ENCODE data around the gene TACC3. TPM values are rescaled to one million over a fixed set of nuclear protein-coding genes. Genes with fewer than 3 reads are reported as not detected.

Gene TACC3
- polyA plus RNA-seq, 1 of the 3 experiments (the other 2 are of a cell fraction), result 49.5 TPM

GRCh38 chr4:1762264-1763010 lies 41.1 kb downstream of the TACC3 start:
- Histone ChIP-seq H3K9ac (no peak overlapping the region), H3K4me2 (no peak overlapping the region), H3K27me3 (ENCODE audit: insufficient read depth) (no peaks in the 10 kb centered on the region), H3F3A (replicated peaks; ENCODE audit: insufficient read depth) (no peaks in the 10 kb centered on the region), H3K4me1 (ENCODE audit: control insufficient read depth in 1 of 2, insufficient read depth in 2 of 2, low read depth in 1 of 2, low read length in 1 of 2) (peaks cover 0 to 9% of the 10 kb centered on the region in 2 experiments; a peak in 1 of 4 replicates), H3K4me3 (ENCODE audit: low read depth in 2 of 2, low read length in 1 of 2) (no peak overlapping the region), H3K9me2 (no peaks in the 10 kb centered on the region), H3K36me3 (replicated peaks in 1 of 2; ENCODE audit: control insufficient read depth in 1 of 2, insufficient read depth in 2 of 2, low read length in 1 of 2) (no peaks in the 10 kb centered on the region), H4K20me1 (ENCODE audit: insufficient read depth) (no peaks in the 10 kb centered on the region), H2AFZ (ENCODE audit: low read depth) (no peak overlapping the region), H3K9me3 (no peaks in the 10 kb centered on the region), H3K79me2 (ENCODE audit: insufficient read depth) (no peaks in the 10 kb centered on the region), H3K27ac (ENCODE audit: low read depth in 2 of 2, low read length in 1 of 2) (no peak overlapping the region)
- 82% methylated on average over 8 of the region's 20 CpGs for WGBS (ENCODE audit: low lambda C conversion rate)
- ChIA-PET POLR2A (no interaction called here), CTCF (interaction anchor here (0.9 to 12.0 kb wide), 3 partner anchors 15 to 46 kb away, joined by 3 to 88 read pairs (median 19); no protein-coding TSS in a partner anchor)
- TF ChIP-seq RXRA (IDR thresholded peaks at IDR 0.05; ENCODE audit: borderline replicate concordance, low read depth) (no peak), ZBTB33 (IDR thresholded peaks at IDR 0.05; ENCODE audit: borderline replicate concordance, low read depth) (no peak), FOSL2 (IDR thresholded peaks at IDR 0.05; ENCODE audit: borderline replicate concordance, low read depth) (no peak), JUND (IDR thresholded peaks at IDR 0.05) (no peak), PBX3 (IDR thresholded peaks at IDR 0.05) (no peak), MEF2A (IDR thresholded peaks at IDR 0.05; ENCODE audit: borderline replicate concordance, low read depth) (no peak), USF2 (IDR thresholded peaks at IDR 0.05; ENCODE audit: borderline replicate concordance, low read depth, low read length) (no peak), YY1 (IDR thresholded peaks at IDR 0.05; ENCODE audit: low read depth) (no peak), CHD2 (IDR thresholded peaks at IDR 0.05; ENCODE audit: low read length, partially characterized antibody) (no peak), EP300 (IDR thresholded peaks at IDR 0.05; ENCODE audit: borderline replicate concordance in 1 of 2, low read depth in 1 of 2, low read length in 1 of 2) (no peak), USF1 (IDR thresholded peaks at IDR 0.05; ENCODE audit: borderline replicate concordance, low read depth) (no peak), TAF1 (IDR thresholded peaks at IDR 0.05; ENCODE audit: borderline replicate concordance, low read depth, low read length) (no peak), MAX (IDR thresholded peaks at IDR 0.05; ENCODE audit: low read depth) (no peak), GABPA (IDR thresholded peaks at IDR 0.05; ENCODE audit: low read depth) (no peak), ELF1 (IDR thresholded peaks at IDR 0.05) (no peak), CTCF (IDR thresholded peaks at IDR 0.05) (no peak), POLR2AphosphoS5 (IDR thresholded peaks at IDR 0.05; ENCODE audit: low read depth, low read length) (no peak)
- DNase-seq, result no peak

Measured in SK-N-SH (cell line).